Tongue (tissue), 2 donors: ENCODE results near the gene ACSM4. TPM values are rescaled to one million over a fixed set of nuclear protein-coding genes. Genes with fewer than 3 reads are reported as not detected.
A peak's percentile ranks its signal among the peaks of the same experiment; 100 is the strongest.

Experiments used
- DNase-seq: peaks from one replicate; pipeline ENCODE4 v3.0.0-alpha.2; 2015
- total RNA-seq: library from RNA; depleted of rRNA; stranded (reverse); fragments of >200 nt; gene quantifications from one replicate; pipeline ENCODE4 v1.2.3, GENCODE V29; 2014

The ACSM4 gene
- total RNA-seq, 1 donor from 2014 or later: not detected

- DNase-seq: no peak
These were observed 35.8 kb downstream of the ACSM4 start for GRCh38 chr12:7339675-7340074.

GRCh38 chr12:7344833-7345606, 41.1 kb downstream of the ACSM4 start:
- no peak for DNase-seq

- no peak for DNase-seq
These were observed 42.8 kb downstream of the ACSM4 start for GRCh38 chr12:7346551-7347225.

GRCh38 chr12:7349418-7349817, 45.5 kb downstream of the ACSM4 start:
- no peak for DNase-seq

GRCh38 chr12:7351177-7351576, 47.3 kb downstream of the ACSM4 start:
- DNase-seq: no peak

GRCh38 chr12:7352661-7353060, 48.8 kb downstream of the ACSM4 start:
- DNase-seq: no peak

GRCh38 chr12:7354529-7354928, 50.7 kb downstream of the ACSM4 start:
- DNase-seq: no peak

- no peak for DNase-seq
These were observed 57.4 kb downstream of the ACSM4 start for GRCh38 chr12:7361265-7361664.

- DNase-seq: no peak
These were observed 58.9 kb downstream of the ACSM4 start for GRCh38 chr12:7362734-7363133.

GRCh38 chr12:7369274-7369729, 65.4 kb downstream of the ACSM4 start:
- no peak for DNase-seq

GRCh38 chr12:7373226-7373625, 69.4 kb downstream of the ACSM4 start:
- peak; percentile 68 for DNase-seq

- DNase-seq: peak; percentile 19
These were observed 70.7 kb downstream of the ACSM4 start for GRCh38 chr12:7374423-7375144.

- no peak for DNase-seq
These were observed 71.3 kb downstream of the ACSM4 start for GRCh38 chr12:7375145-7375543.

GRCh38 chr12:7376196-7376595, 72.3 kb downstream of the ACSM4 start:
- DNase-seq: no peak

Other genes with a start within 250 kb of the ACSM4 start
- 87.7 TPM for gene C1S, start 243.4 kb upstream of the ACSM4 start, total RNA-seq
- gene C1R, start 211.6 kb upstream of the ACSM4 start, total RNA-seq: 100 TPM
- gene C1RL, start 194.9 kb upstream of the ACSM4 start, total RNA-seq: 23.1 TPM
- 1.8 TPM for gene RBP5, start 175.2 kb upstream of the ACSM4 start, total RNA-seq
- gene CLSTN3, start 173.7 kb upstream of the ACSM4 start, total RNA-seq: 32.2 TPM
- gene PEX5, start 114.4 kb upstream of the ACSM4 start, total RNA-seq: 66.1 TPM
- 6.1 TPM for gene CD163L1, start 140.1 kb downstream of the ACSM4 start, total RNA-seq
- gene CD163, start 199.7 kb downstream of the ACSM4 start, total RNA-seq: 8.8 TPM